NCI-H82 treated with DMSO at 0.1 percent for 48 hours (cell line): ENCODE results near the gene ZBTB7C.

Experiments
- DNase-seq: peaks from one replicate; lab custom pipeline; 2025; ENCODE audit not compliant: unreplicated experiment; lab: John Stamatoyannopoulos, UW

Gene ZBTB7C

DNA sequence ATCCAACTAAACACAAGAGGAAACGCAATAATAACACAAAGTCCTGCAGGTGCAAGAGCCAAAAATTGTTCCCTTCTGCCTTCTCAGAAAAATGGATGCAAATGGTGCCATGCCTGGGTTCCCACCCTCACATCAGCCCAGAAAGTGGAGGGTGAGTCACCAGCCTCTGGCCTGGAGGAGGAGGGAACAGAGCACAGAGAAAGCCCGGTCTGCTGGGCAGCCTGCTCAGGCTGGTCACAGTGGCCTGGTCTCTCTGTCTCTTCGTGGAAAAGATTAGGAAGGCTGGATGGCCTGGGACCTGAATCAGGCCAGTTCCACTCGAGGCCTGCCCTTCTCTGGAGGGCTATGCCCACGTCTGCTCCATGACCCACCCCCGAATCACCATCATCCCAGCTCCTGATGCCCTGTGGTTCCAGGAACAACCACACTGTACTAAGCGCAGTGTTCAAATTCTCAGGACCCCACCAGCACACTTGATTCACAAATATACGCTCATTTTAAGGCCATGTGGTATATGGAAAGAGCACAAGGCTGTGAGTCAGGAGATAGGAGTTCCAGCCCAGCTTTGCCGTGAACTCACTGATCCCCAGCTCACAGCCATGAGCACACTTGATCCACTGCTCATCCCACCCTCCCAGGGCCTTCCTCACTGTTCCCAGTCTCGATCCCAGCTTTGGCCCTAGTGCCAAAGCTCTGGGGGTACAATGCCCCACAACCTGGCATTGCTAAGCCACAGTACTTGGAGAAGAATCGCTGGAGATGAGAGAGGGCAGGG is 82.1 kb downstream of the ZBTB7C start:
- DNase-seq: no peak

DNA sequence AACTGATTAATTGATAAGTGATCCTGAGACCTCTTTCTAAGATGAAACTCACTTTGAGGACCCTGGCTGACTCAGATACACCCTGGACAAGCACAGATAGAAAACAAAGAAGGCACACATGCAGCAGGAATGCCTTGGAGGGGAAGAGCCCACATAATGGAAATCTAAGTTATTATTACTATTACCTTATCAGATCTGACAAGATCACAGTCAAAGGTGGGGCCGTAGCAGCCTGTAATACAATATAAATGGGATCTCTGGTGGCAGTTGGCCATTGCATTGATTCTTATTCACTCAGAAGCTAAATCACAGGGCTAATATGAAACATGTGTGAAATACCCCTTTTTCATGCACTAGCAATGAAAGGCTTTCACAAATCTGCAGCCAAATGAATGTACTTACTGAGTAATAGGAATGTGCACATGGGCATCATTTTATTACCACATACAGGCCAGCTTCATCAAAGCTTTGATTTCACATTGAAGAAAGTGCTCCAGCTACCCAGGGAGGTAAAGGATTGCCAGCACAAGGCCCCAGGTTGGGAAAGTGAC is 84.0 kb downstream of the ZBTB7C start:
- DNase-seq: no peak

DNA sequence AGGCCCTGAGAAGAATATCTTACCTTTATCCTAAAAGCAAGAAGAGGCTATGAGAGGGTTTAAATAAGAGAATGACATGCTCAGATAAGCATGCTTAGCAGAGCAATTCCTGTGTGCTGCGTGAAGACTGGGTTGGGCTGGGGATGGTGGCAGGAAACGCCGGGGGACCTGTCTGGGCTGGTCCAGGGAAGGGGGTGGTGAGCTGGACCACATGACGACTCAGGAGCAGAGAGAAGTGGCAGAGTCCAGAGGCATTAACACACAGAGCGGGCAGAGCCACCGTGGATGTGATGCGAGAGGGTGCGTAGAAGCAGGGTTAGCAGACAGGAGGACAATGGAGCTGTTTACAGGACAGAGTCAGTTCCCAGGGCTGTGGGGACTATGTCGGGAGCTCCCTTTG is 84.5 kb downstream of the ZBTB7C start:
- DNase-seq: no peak

GRCh38 chr18:48323151-48323550 is 86.0 kb downstream of the ZBTB7C start:
- DNase-seq: no peak

GRCh38 chr18:48321536-48321935 is 87.6 kb downstream of the ZBTB7C start:
- DNase-seq: no peak

DNA sequence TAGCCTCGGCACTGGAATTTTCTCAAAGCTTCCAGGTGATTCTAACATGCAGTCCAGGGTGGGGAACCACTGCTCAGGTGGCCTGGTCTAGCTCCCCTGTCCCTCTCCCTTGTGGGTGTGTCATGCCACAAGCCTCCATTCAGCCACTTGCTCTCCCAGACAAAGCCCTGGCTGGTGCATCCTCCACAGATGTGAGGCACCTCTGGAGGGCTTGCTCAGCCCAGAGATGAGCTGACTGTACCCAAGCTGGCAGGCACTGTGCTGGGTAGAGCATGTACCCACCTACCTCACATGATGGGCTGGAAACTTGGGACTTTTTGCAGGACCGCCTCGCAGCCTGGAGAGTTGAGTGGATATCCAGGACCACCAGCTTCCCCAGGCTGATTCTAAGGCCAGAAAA is 88.1 kb downstream of the ZBTB7C start:
- DNase-seq: no peak

GRCh38 chr18:48320639-48320945 is 88.6 kb downstream of the ZBTB7C start:
- DNase-seq: no peak

GRCh38 chr18:48319801-48320638 is 89.2 kb downstream of the ZBTB7C start:
- no peak for DNase-seq

GRCh38 chr18:48318436-48318835 is 90.7 kb downstream of the ZBTB7C start:
- no peak for DNase-seq

GRCh38 chr18:48317781-48318381 is 91.3 kb downstream of the ZBTB7C start:
- no peak for DNase-seq

DNA sequence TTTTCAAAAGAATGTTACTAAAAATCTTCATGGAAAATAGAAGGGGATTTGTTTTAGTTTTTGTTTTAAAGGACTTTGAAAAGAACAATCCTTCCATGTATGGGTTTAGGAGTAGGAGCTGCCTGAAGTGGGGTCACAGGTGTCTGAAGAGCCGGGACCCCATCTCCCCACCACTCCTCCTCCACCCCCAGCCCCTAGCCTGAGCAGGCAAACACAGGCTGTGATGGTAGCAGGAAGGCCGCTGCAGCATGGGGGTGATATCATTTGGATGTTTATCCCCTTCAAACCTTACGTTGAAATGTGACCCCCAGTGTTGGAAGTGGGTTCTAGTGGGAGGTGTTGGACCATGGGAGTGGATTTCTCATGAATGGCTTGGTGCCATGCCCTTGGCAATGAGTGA is 93.0 kb downstream of the ZBTB7C start:
- DNase-seq: no peak

GRCh38 chr18:48314690-48315089 is 94.5 kb downstream of the ZBTB7C start:
- no peak for DNase-seq

DNA sequence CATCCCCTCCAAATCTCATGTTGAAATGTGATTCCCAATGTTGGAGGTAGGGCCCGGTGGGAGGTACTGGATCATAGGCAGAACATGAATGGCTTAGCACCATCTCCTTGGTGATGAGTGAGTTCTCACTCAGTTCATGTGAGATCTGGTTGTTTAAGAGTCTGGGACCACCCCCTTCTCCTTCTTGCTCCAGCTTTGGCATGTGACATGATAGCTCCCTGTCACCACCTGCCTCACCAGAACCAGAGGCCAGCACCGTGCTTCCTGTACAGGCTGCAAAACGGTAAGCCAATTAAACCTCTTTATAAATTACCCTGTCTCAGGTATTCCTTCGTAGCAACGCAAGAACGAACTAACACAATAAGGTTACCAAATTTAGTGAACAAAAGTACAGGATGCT is 95.4 kb downstream of the ZBTB7C start:
- DNase-seq: peak; percentile 12

- no peak for DNase-seq
Observed at GRCh38 chr18:48312066-48312465, 97.1 kb downstream of the ZBTB7C start.

DNA sequence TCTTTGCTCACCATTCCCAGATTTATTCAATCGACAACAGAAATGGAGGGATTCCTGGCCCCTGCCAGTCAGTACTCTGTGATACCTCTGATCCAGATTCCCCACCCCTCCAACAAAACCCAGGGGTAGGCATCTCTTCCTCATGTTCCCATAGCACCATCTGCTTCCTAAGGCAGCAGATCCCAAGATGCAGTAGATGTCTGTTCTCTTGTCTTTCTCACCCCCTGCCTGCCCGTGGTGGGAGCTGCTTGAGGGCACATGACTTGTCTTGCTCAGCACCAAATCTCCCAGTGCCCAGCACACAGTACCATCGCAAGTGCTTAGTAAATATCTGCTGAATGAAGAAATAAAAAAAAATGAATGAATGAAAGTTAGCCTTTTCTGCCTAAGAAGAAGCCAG is 98.2 kb downstream of the ZBTB7C start:
- no peak for DNase-seq

- DNase-seq: no peak
Observed at GRCh38 chr18:48310353-48310752, 98.8 kb downstream of the ZBTB7C start.

GRCh38 chr18:48308755-48309575 is 100.2 kb downstream of the ZBTB7C start:
- DNase-seq: no peak

GRCh38 chr18:48308027-48308635 is 101.1 kb downstream of the ZBTB7C start:
- DNase-seq: no peak

DNA sequence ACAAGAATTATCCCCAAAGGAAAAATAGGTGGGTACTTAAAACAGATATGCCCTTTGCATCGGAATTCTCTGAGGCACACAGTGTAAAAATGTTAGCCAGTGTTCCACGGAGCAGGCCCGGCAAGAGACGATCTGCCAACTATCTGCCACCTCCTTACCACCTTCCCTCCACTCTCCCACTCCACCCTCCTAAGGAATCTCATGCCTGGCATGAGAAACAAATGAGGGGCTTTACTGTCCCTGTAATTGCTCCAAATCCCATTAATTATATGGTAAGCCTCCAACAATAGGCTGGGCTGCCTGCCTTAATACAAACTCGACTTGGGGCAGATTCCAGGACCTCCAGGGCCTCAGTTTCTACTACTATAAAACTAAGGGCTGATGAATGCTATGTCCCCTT is 102.3 kb downstream of the ZBTB7C start:
- DNase-seq: peak; percentile 24

DNA sequence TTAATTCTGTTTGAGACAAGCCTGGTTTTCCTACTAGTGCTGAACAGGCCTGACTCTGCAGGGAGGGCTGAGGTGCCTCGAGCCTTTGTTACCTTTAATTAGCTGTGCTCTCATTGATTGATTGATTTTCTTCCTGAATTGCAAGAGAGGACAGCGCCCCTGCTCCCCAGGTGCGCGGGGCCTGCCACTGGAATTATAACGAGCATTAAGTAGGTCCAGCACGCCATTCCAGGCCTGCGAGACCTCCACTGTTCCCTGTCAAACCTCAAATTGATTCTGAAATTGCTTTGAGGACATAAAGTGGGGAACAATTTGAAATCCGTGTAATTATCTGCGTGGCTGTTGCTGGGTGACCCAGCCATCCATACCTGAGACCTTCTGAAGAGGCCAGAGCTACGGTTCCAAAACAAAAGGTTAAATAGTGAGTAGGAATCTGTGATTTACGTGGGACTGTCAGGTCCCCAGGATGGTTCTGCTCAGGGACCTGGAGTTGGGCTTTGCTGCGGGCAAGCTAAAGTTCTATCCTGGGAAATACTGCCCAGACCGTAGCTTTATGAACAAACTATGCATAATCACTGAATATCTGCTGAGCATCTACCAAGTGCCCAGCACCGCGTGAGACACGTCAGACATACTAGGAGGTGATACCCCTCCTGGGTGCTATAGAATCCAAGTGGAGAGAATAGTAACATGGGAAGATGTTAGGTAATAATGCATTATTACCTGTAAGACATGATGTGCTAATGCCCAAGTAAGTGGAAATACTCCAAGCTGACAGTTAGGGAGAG is 104.1 kb downstream of the ZBTB7C start:
- DNase-seq: no peak
